Skeletal muscle tissue (tissue), 4 donors: Measurements from ENCODE around the gene ITPK1. TPM values are rescaled to one million over a fixed set of nuclear protein-coding genes. Genes with fewer than 3 reads are reported as not detected.
A peak's percentile ranks its signal among the peaks of the same experiment; 100 is the strongest.

ENCODE experiments used
- H3K27ac ChIP-seq: one replicate; pipeline ENCODE4 v1.7.0; 2013; ENCODE audit warnings: mild to moderate bottlenecking, low read depth, low read length, inconsistent platforms
- H3K27me3 ChIP-seq, 3 donors: one replicate each; pipeline ENCODE4 v1.7.0; 2013; ENCODE audit warnings: low read length in 3 of 3; ENCODE audit not compliant: control insufficient read depth in 3 of 3, insufficient read depth in 3 of 3
- H3K36me3 ChIP-seq, 3 donors: one replicate each; pipeline ENCODE4 v1.7.0; 2013; ENCODE audit warnings: low read length in 3 of 3; ENCODE audit not compliant: control insufficient read depth in 3 of 3, insufficient read depth in 3 of 3
- H3K4me1 ChIP-seq, 3 donors: one replicate each; pipeline ENCODE4 v1.7.0; 2013; ENCODE audit warnings: low read length in 3 of 3, mild to moderate bottlenecking in 3 of 3; ENCODE audit not compliant: control insufficient read depth in 3 of 3, insufficient read depth in 3 of 3
- H3K4me3 ChIP-seq, 3 donors: one replicate each; pipeline ENCODE4 v1.7.0; 2013; ENCODE audit warnings: low read length in 3 of 3
- H3K9ac ChIP-seq, 3 donors: one replicate each; pipeline ENCODE4 v1.7.0; 2013; ENCODE audit warnings: low read length in 3 of 3, mild to moderate bottlenecking in 3 of 3, moderate library complexity in 2 of 3, low read depth in 1 of 3
- H3K9me3 ChIP-seq, 3 donors: one replicate each; pipeline ENCODE4 v1.7.0; 2013; ENCODE audit warnings: low read length in 3 of 3; ENCODE audit not compliant: control insufficient read depth in 3 of 3
- total RNA-seq: library from RNA; depleted of rRNA; stranded (reverse); fragments of >200 nt; gene quantifications from one replicate; pipeline ENCODE4 v1.2.3, GENCODE V29; 2014
- donor health status: Osteomylitis.

Gene ITPK1
- total RNA-seq, 1 donor from 2014 or later: 4.7 TPM

GRCh38 chr14:93017301-93017797 is 98.4 kb downstream of the ITPK1 start:
- H3K27ac ChIP-seq: peak overlapping the region; percentile 70

GRCh38 chr14:93016275-93016845 is 99.4 kb downstream of the ITPK1 start:
- H3K27ac ChIP-seq: no peak overlapping the region
- peaks cover 49 to 72% (median 66%) of the 10 kb centered on the region in 3 donors for H3K4me1 ChIP-seq
- H3K9ac ChIP-seq: peak overlapping the region in 1 of 3 donors; percentile 75
- H3K27me3 ChIP-seq: no peaks in the 10 kb centered on the region
- peak overlapping the region in 1 of 3 donors; percentile 45 for H3K4me3 ChIP-seq
- no peaks in the 10 kb centered on the region for H3K9me3 ChIP-seq
- H3K36me3 ChIP-seq: no peaks in the 10 kb centered on the region

More at GRCh38 chr14:93017301-93017797, 98.4 kb downstream of the ITPK1 start:
- Histone ChIP-seq H3K36me3 (no peaks in the 10 kb centered on the region), H3K4me1 (peaks cover 40 to 62% (median 56%) of the 10 kb centered on the region in 3 donors), H3K4me3 (peak overlapping the region in 2 of 3 donors; percentile 7 to 54), H3K9me3 (no peaks in the 10 kb centered on the region), H3K27me3 (no peaks in the 10 kb centered on the region), H3K9ac (peak overlapping the region in 1 of 3 donors; percentile 75)

GRCh38 chr14:93015505-93015904 is 100.2 kb downstream of the ITPK1 start:
- H3K27me3 ChIP-seq: no peaks in the 10 kb centered on the region
- H3K27ac ChIP-seq: no peak overlapping the region
- H3K9me3 ChIP-seq: no peaks in the 10 kb centered on the region
- peak overlapping the region in 1 of 3 donors; percentile 25 for H3K9ac ChIP-seq
- H3K36me3 ChIP-seq: no peaks in the 10 kb centered on the region
- H3K4me3 ChIP-seq: no peak overlapping the region
- peaks cover 55 to 81% (median 75%) of the 10 kb centered on the region in 3 donors for H3K4me1 ChIP-seq

GRCh38 chr14:93015064-93015463 is 100.7 kb downstream of the ITPK1 start:
- Histone ChIP-seq H3K27ac (no peak overlapping the region), H3K27me3 (no peaks in the 10 kb centered on the region), H3K4me1 (peaks cover 59 to 85% (median 79%) of the 10 kb centered on the region in 3 donors), H3K4me3 (no peak overlapping the region), H3K9me3 (no peaks in the 10 kb centered on the region), H3K9ac (peak overlapping the region in 2 of 3 donors; percentile 33 to 40), H3K36me3 (no peaks in the 10 kb centered on the region)

GRCh38 chr14:93014058-93015023 is 101.4 kb downstream of the ITPK1 start:
- peaks cover 66 to 93% (median 85%) of the 10 kb centered on the region in 3 donors for H3K4me1 ChIP-seq
- no peaks in the 10 kb centered on the region for H3K9me3 ChIP-seq
- no peak overlapping the region for H3K27ac ChIP-seq
- H3K27me3 ChIP-seq: no peaks in the 10 kb centered on the region
- peak overlapping the region in 1 of 3 donors; percentile 40 for H3K9ac ChIP-seq
- no peak overlapping the region for H3K4me3 ChIP-seq
- no peaks in the 10 kb centered on the region for H3K36me3 ChIP-seq

- H3K27me3 ChIP-seq: no peaks in the 10 kb centered on the region
- no peaks in the 10 kb centered on the region for H3K36me3 ChIP-seq
- H3K9me3 ChIP-seq: no peaks in the 10 kb centered on the region
- no peak overlapping the region for H3K4me3 ChIP-seq
- no peak overlapping the region for H3K9ac ChIP-seq
- no peak overlapping the region for H3K27ac ChIP-seq
- H3K4me1 ChIP-seq: peaks cover 76 to 97% (median 93%) of the 10 kb centered on the region in 3 donors
These were observed 102.6 kb downstream of the ITPK1 start for GRCh38 chr14:93012951-93013719.

GRCh38 chr14:93012506-93012905 is 103.2 kb downstream of the ITPK1 start:
- Histone ChIP-seq H3K9me3 (no peaks in the 10 kb centered on the region), H3K4me3 (no peak overlapping the region), H3K9ac (peak overlapping the region in 1 of 3 donors; percentile 18), H3K27me3 (no peaks in the 10 kb centered on the region), H3K27ac (no peak overlapping the region), H3K4me1 (peaks cover 76 to 98% (median 93%) of the 10 kb centered on the region in 3 donors), H3K36me3 (no peaks in the 10 kb centered on the region)

- Histone ChIP-seq H3K9me3 (no peaks in the 10 kb centered on the region), H3K4me3 (peak overlapping the region in 1 of 3 donors; percentile 47), H3K27me3 (no peaks in the 10 kb centered on the region), H3K36me3 (no peaks in the 10 kb centered on the region), H3K27ac (peak overlapping the region; percentile 29), H3K4me1 (peaks cover 74 to 98% (median 92%) of the 10 kb centered on the region in 3 donors), H3K9ac (peak overlapping the region in 1 of 3 donors; percentile 69)
These were observed 103.9 kb downstream of the ITPK1 start for GRCh38 chr14:93011650-93012325.

GRCh38 chr14:93011141-93011529 is 104.6 kb downstream of the ITPK1 start:
- Histone ChIP-seq H3K27me3 (no peaks in the 10 kb centered on the region), H3K4me1 (peaks cover 71 to 98% (median 89%) of the 10 kb centered on the region in 3 donors), H3K9ac (peak overlapping the region in 1 of 3 donors; percentile 25), H3K4me3 (peak overlapping the region in 1 of 3 donors; percentile 13), H3K27ac (peak overlapping the region; percentile 29), H3K9me3 (no peaks in the 10 kb centered on the region), H3K36me3 (no peaks in the 10 kb centered on the region)
